ENCODE results near the gene SAMD14.
A peak's percentile ranks its signal among the peaks of the same experiment; 100 is the strongest.

The SAMD14 gene

GRCh38 chr17:50148226-50149090 lies 18.5 kb upstream of the SAMD14 start:
- DNase-seq (ENCODE audit: low read depth in 2 of 2, low spot score in 1 of 2), result peak; percentile 73 to 79

DNA sequence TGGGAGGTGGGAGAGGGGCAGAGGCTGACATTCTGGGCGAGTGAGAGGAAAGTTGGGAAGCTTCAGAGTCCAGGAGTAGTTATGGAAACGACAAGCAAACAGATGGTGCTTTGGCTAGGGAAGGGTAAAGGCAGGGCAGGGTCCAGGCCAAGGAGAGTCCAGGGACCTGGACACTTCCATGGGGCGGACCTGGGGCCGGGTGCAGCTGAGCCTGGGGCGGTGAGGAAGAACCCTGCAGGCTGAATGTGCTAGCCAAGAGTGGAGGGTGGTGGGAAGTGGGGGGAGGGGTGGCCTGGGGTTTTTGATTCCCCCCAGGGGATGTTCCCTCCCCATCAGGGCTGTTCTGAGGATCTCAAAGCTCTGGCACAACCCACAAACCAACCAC lies 17.9 kb upstream of the SAMD14 start:
- DNase-seq (ENCODE audit: low read depth in 2 of 2, low spot score in 1 of 2), result no peak

- no peak for DNase-seq (ENCODE audit: low read depth in 2 of 2, low spot score in 1 of 2)
These were observed 17.1 kb upstream of the SAMD14 start for GRCh38 chr17:50146927-50147665.

DNA sequence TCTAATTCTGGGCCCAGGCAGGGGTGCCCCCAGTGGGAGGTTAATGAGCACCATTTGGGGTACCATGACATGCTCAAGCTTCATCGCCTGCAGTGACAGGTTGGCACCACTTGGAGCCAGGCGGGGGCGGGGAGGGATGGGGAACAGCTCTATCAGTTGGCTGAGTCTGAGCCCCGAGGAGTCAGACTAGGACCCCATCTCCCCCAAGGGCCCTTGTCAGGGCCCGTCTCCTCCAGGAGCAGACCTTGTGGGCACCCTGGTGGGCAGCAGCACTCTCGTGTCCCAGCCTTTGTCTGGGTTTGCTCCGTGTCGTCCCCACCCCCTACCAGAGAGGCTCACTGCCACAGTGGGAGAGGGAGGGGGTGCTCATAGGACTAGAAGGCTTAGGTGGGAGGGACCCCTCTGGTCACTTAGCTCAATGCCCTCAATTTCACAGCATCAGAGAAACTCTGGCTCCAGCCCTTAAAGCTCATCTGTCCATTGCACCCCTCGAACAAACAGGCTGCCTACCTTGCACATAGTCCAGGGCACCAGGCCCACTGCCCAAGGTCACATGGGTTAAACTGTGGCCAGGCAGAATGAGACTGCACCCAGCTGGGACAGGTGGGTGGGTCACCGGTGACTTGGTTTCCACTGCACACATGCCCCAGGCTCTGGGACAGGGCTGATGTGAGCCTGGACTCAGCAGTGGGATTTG lies 16.4 kb upstream of the SAMD14 start:
- DNase-seq (ENCODE audit: low read depth in 2 of 2, low spot score in 1 of 2), result no peak

- no peak for DNase-seq (ENCODE audit: low read depth in 2 of 2, low spot score in 1 of 2)
These were observed 15.7 kb upstream of the SAMD14 start for GRCh38 chr17:50145532-50146229.

- DNase-seq (ENCODE audit: low read depth in 2 of 2, low spot score in 1 of 2), result no peak
These were observed 15.0 kb upstream of the SAMD14 start for GRCh38 chr17:50144845-50145531.

DNA sequence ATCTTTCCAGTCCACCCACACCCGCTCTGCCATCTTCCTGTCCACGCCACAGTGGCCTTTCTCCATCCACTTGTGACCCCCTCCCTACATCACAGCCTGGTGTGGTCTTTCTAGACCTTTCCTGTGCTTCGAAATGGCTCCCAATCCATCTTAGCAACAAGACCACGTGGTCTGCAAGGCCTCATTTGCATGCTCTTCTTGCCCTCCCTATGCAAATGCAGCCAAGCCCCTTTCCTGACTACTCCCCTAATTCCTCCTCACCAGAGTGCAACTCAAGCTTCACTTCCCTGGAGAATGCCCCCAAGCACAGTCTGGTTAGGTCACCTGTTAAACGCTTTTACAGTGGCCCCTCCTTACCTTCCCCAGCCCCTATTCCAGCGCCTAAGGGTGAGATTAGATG lies 14.4 kb upstream of the SAMD14 start:
- DNase-seq (ENCODE audit: low read depth in 2 of 2, low spot score in 1 of 2), result no peak

DNA sequence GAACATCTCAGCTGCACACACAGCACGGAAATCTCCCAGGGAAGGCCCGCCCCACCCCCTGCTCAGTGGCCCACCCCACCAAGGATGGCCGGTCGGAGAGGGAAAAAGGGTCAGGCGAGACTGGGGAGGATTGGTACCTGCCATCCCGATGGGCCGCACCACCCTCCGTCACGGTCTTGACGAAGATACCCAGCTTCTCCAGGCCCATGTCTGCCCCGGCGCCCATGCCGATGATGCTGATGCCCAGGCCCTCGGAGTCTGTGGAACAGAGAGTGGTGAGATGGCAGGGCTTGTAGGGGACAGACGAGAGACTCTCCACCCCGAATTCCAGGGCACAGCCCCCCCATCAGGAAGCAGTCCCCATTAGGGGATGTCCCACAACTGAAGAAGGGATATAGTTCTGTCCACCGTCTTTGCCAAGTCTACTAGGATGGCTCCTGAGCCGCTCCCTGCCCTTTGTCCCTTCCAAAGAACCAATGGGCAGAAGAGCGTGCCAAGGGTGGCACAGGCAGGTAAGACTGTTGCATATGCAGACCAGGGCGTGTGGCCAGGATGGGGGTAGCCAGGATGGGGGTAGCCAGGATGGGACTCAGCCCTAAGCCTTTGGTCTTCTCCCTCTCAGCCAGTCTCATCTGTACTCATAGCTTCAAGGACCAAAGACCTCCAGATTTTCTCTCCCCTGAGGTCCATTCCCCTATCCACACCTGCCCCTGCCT lies 13.7 kb upstream of the SAMD14 start:
- DNase-seq (ENCODE audit: low read depth in 2 of 2, low spot score in 1 of 2), result no peak

DNA sequence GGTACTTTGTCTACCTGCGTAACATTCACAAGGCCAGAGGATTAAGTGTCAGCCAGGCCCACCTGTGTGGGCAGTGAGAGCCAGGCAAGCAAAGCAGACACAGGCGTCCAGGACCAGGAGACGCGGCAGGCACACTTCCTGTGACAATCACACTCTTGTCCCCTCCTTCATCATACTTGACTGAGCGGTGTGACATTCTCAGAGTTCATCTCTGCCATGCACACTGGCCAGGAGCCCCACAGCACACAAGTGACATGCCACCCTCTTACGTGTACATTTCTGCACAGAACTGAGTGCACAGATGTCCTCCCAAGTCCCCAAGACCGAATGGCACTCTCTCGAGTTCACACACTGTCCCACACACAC lies 11.8 kb upstream of the SAMD14 start:
- DNase-seq (ENCODE audit: low read depth in 2 of 2, low spot score in 1 of 2), result no peak

DNA sequence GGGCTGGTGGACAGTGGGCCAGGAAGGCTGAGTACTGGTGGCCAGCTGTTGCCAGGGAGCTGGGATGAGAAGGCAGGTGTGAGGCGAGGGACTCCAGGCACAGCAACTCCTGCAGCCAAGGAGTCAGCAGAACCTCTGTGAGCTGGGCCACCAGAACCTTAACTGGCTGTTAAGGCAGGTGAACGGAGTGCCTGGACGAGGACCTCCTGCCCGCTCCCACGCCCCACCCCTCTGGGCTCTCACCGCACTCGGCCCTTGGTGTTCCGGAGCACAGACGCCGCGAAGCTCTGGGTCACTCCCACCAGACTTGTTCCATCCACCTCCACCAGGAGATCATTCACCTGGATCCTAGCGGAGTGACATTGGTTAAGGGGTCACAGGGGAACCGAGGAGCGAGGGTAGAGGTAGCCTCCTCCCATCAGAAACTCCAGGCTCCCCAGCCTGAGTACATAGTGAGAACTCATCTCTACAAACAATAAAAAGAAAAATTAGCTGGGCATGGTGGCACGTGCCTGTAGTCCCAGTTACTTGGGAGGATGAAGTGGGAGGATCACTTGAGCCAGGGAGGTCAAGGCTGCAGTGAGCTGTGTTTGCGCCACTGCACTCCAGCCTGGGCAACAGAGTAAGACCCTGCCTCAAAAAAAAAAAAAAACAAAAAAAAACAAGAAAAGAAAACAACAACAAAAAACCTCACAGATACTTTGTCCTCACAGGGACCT lies 11.2 kb upstream of the SAMD14 start:
- DNase-seq (ENCODE audit: low read depth in 2 of 2, low spot score in 1 of 2), result no peak

DNA sequence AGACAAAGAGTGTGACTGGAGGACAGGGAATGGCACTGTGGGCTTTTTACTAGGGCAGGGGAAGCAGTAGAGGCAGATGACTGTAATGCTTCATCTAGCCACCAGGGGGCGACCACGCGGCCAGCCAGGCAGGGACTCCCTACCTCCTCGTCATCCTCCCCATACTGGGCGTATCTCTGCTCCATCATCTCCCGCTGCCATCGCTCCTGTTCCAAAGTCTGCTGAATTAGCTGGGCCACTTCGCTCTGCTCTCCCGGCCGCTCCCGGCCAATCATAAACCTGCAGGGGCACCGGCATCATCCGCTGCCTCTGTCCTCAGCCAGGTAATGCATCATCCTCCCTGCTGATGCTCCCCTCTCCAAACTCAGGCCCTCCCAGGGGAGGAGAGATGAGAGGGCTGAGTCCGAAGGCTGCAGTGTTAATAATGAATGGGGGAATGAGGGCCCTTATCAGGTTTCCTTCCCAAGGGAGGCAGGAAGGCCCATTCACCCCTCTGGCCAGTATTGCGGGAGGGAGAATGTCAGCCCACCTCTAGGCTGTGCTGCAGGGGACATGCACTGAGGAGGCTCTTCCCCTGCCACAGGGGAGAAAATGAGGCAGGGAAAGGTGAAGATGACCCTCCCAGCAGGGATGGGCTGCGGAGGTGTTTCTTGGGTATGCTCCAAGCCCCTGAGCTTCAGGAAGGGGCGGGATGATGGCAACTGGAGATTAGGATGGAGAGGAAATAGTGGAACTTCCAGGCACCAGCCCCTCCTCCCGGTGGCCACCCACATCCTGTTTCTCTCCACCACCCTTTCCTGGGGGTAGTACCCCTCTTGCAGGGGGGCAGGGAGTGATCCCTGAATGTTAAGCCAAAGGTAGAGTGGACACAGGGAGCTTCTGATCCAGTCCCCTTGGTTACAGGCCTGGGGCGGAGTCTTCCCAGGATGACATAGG lies 10.3 kb upstream of the SAMD14 start:
- peak; percentile 67 to 69 for DNase-seq (ENCODE audit: low read depth in 2 of 2, low spot score in 1 of 2)

DNA sequence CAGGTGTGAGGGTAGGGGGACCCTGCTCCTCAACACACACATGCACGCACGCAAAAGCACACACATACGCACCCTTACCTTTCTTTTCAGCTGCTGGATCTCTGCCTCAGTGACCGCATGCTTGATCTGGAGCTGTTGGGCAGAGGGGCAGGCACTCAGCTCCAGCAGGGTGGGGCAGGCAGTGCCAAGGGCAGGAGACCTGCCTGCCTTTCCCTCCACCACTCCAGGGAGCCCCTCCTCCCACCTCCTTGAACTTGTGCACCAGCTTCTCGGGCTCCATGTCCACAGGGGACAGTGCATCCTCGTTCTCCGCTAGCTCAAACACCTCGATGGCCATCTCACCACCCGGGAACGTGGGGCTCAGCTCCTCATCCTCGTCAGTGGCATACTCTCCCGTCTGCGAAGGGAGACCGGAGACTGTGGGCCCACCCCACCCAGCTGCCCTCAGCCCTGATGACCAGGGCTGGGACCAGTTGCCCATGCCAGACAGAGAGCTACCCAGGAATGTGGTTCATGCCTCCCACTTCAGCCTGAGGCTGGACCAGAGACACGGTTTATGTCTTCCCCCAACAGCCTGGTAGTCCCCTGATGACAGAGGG lies 9.3 kb upstream of the SAMD14 start:
- DNase-seq (ENCODE audit: low read depth in 2 of 2, low spot score in 1 of 2), result no peak

GRCh38 chr17:50137042-50137441 lies 7.1 kb upstream of the SAMD14 start:
- no peak for DNase-seq (ENCODE audit: low read depth in 2 of 2, low spot score in 1 of 2)

GRCh38 chr17:50136096-50136687 lies 6.2 kb upstream of the SAMD14 start:
- no peak for DNase-seq (ENCODE audit: low read depth in 2 of 2, low spot score in 1 of 2)

DNA sequence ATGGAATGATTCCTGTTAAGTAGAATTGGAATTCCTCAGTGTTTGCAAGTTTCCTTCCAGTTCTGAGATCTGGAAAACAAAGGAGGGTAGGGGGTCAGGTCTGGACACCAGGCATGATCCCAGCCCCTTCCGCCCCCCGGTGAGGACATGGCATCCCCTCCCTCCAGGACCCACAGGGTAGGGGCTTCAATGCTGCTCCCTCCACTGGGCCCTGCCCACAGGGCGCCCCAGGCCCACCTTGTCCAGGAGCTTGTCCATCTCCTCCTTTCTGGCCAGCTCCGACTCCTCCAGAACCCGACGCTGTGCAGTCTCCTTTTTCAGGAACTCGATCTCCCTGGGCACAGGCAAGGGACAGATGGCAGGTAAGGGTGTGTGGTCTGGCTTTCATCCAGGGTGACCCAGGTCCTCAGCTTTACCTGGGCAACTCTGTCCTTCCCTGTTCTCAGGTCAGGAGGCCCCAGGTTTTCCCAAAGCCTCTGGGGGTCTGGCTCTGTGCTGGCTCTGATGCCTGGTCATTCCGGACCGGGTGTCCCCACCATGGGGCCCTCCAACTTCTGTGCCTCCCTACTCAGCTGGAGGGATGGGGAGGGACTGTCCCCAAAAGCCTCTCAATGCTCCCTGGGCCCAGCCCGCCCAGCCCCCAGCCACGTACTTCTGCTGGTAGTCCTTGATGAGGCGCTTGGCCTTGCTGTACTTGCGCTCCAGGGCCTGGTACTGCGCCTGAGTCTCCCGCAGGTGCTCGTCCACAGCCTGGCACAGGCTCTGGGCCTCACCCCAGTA lies 5.5 kb upstream of the SAMD14 start:
- no peak for DNase-seq (ENCODE audit: low read depth in 2 of 2, low spot score in 1 of 2)

- no peak for DNase-seq (ENCODE audit: low read depth in 2 of 2, low spot score in 1 of 2)
These were observed 4.5 kb upstream of the SAMD14 start for GRCh38 chr17:50134206-50135110.

Data from stimulated activated CD8-positive, alpha-beta memory T cell treated with anti-CD3 and anti-CD28 coated beads, Interleukin-4, amount 100 ng/mL, for 4 hours (primary cell).